ENCODE data around the gene APOB. TPM values are rescaled to one million over a fixed set of nuclear protein-coding genes. Genes with fewer than 3 reads are reported as not detected.

Gene APOB
- total and polyA plus RNA-seq, 2 of the 13 experiments (the other 11 are each of a cell fraction or from before 2014, with no cell fraction given): 1,569 to 2,515 TPM

GRCh38 chr2:21070341-21071257 lies 26.7 kb upstream of the APOB start (continued):
- TF ChIP-seq REST (IDR thresholded peaks at IDR 0.05; ENCODE audit: borderline replicate concordance in 1 of 2, low read depth in 1 of 2, low read length in 2 of 2): peak in 1 of 2 experiments; percentile 13; a peak in 1 of 4 replicates
- TF ChIP-seq KMT2B (CRISPR knock-in tag; IDR thresholded peaks at IDR 0.05): peak; percentile 77
- TF ChIP-seq GMEB1 (CRISPR knock-in tag; IDR thresholded peaks at IDR 0.05; ENCODE audit: borderline replicate concordance): no peak; the same call in 1 of the 2 replicates
- TF ChIP-seq ZBTB1 (CRISPR knock-in tag; IDR thresholded peaks at IDR 0.05; ENCODE audit: borderline replicate concordance): 0 out of 2 replicates have a peak, but pooled peaks have one; percentile 72
- peak; percentile 54; the same call in 1 of the 2 replicates for TF ChIP-seq ZNF24 (IDR thresholded peaks at IDR 0.05)
- peak; percentile 97 for TF ChIP-seq ZNF775 (CRISPR knock-in tag; IDR thresholded peaks at IDR 0.05; ENCODE audit: borderline replicate concordance)
- TF ChIP-seq MBNL3 (CRISPR knock-in tag; conservative IDR thresholded peaks at IDR 0.05): no peak
- TF ChIP-seq ZFY (CRISPR knock-in tag; IDR thresholded peaks at IDR 0.05): 0 out of 2 replicates have a peak, but pooled peaks have one; percentile 58
- peak; percentile 95 for TF ChIP-seq MED13 (CRISPR knock-in tag; IDR thresholded peaks at IDR 0.05)
- TF ChIP-seq FOXA3 (CRISPR knock-in tag; IDR thresholded peaks at IDR 0.05): peak; percentile 99
- TF ChIP-seq FOXP1 (IDR thresholded peaks at IDR 0.05): no peak
- peak; percentile 76 for TF ChIP-seq FOXP1 (CRISPR knock-in tag; IDR thresholded peaks at IDR 0.05)
- no peak for TF ChIP-seq RFX5 (IDR thresholded peaks at IDR 0.05; ENCODE audit: low read depth, low read length)
- TF ChIP-seq RFX3 (CRISPR knock-in tag; IDR thresholded peaks at IDR 0.05): no peak
- 0 out of 2 replicates have a peak, but pooled peaks have one; percentile 42 for TF ChIP-seq NFYC (CRISPR knock-in tag; IDR thresholded peaks at IDR 0.05)
- TF ChIP-seq SETDB1 (CRISPR knock-in tag; IDR thresholded peaks at IDR 0.05; ENCODE audit: borderline replicate concordance): no peak
- peak; percentile 58; the same call in 1 of the 2 replicates for TF ChIP-seq ZNF878 (CRISPR knock-in tag; IDR thresholded peaks at IDR 0.05)
- TF ChIP-seq ZNF121 (CRISPR knock-in tag; IDR thresholded peaks at IDR 0.05): 0 out of 2 replicates have a peak, but pooled peaks have one; percentile 4
- no peak for TF ChIP-seq ZFP36L1 (CRISPR knock-in tag; IDR thresholded peaks at IDR 0.05)
- TF ChIP-seq RBAK (CRISPR knock-in tag; IDR thresholded peaks at IDR 0.05): no peak
- no peak for TF ChIP-seq ZNF564 (CRISPR knock-in tag; IDR thresholded peaks at IDR 0.05)
- TF ChIP-seq YY1 (IDR thresholded peaks at IDR 0.05; ENCODE audit: insufficient read depth, insufficient replicate concordance, low read depth, low read length): peak; percentile 10
- peak; percentile 23; the same call in 1 of the 2 replicates for TF ChIP-seq STAG1 (CRISPR knock-in tag; IDR thresholded peaks at IDR 0.05)
- no peak for TF ChIP-seq FLYWCH1 (CRISPR knock-in tag; IDR thresholded peaks at IDR 0.05)
- peak; percentile 69 for TF ChIP-seq GATAD1 (CRISPR knock-in tag; IDR thresholded peaks at IDR 0.05)
- TF ChIP-seq MYNN (CRISPR knock-in tag; IDR thresholded peaks at IDR 0.05; ENCODE audit: low read depth): no peak

All from HepG2 (cell line).